Right lobe of liver (tissue), 4 donors: ENCODE data around the gene DYNC1LI1.

Source experiments
- POLR2A ChIP-seq: fragments of 450-650 bp; IDR thresholded peaks from one replicate; pipeline ENCODE4 v1.6.1; 2017; ENCODE audit warnings: antibody characterized with exemption, mild to moderate bottlenecking
- TF ChIP-seq, protein P1 (sequence below), 4 donors: fragments of 200-600 bp in 3 of 4; fragments of 450-650 bp in 1 of 4; IDR thresholded peaks; one replicate each; pipeline versions ENCODE4 v1.5.1 to v1.8.0; 2016 to 2022; ENCODE audit warnings: antibody characterized with exemption in 4 of 4, mild to moderate bottlenecking in 2 of 4
- donor health status: DM: no; HTN: no; CAD: no.
- donor health status: DM: no; HTN: no; CAD: no.
- donor health status: DM: no; HTN: yes; CAD: no.

DNA sequence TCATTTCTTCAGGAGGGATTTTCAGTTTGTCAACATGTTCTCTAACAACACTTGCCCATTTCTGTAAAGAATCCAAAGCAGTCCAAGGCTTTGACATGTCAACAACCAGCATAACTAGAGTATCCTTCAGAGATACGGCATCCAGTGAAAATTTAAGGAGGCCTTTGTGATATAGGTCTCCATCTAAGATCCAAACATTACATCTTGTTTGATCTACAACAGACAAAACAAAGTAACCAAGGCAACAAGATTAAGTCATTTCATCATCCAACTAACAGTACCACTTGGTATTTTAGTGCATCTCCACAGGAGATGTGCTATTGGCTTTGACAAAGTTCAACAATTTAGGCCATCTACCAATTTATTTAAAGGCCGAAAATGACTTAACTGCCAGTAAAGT is 25.8 kb downstream of the DYNC1LI1 start:
- TF ChIP-seq, protein P1, sequence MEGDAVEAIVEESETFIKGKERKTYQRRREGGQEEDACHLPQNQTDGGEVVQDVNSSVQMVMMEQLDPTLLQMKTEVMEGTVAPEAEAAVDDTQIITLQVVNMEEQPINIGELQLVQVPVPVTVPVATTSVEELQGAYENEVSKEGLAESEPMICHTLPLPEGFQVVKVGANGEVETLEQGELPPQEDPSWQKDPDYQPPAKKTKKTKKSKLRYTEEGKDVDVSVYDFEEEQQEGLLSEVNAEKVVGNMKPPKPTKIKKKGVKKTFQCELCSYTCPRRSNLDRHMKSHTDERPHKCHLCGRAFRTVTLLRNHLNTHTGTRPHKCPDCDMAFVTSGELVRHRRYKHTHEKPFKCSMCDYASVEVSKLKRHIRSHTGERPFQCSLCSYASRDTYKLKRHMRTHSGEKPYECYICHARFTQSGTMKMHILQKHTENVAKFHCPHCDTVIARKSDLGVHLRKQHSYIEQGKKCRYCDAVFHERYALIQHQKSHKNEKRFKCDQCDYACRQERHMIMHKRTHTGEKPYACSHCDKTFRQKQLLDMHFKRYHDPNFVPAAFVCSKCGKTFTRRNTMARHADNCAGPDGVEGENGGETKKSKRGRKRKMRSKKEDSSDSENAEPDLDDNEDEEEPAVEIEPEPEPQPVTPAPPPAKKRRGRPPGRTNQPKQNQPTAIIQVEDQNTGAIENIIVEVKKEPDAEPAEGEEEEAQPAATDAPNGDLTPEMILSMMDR (IDR thresholded peaks at IDR 0.05): no peak
- TF ChIP-seq POLR2A: no peak
